Ovary (tissue), 3 donors: ENCODE measurements around the gene TXNDC15.
"Not testable (repeated sequence)": the region's sequence is repeated elsewhere in the genome, so short reads cannot be mapped to it uniquely, and the experiment has no call there.

Experiments
- CTCF ChIP-seq, 3 donors: fragments of 450-650 bp in 2 of 3; fragments of 200-600 bp in 1 of 3; IDR thresholded peaks; one replicate each; pipeline versions ENCODE4 v1.5.1 to v1.8.0; 2016 to 2022; ENCODE audit warnings: antibody characterized with exemption in 3 of 3, mild to moderate bottlenecking in 1 of 3
- EP300 ChIP-seq: sonication (generic); formaldehyde crosslinking; IDR thresholded peaks from one replicate; pipeline ENCODE4 v1.6.1; 2017; ENCODE audit warnings: antibody characterized with exemption
- POLR2A ChIP-seq: fragments of 450-650 bp; IDR thresholded peaks from one replicate; pipeline ENCODE4 v1.6.1; 2017; ENCODE audit warnings: antibody characterized with exemption, mild to moderate bottlenecking, moderate library complexity
- donor health status: DM: no; HTN: no; CAD: no.

- not testable (repeated sequence) for TF ChIP-seq CTCF (IDR thresholded peaks at IDR 0.05); POLR2A; EP300
These were observed 35.8 kb upstream of the TXNDC15 start for GRCh38 chr5:134838361-134838760.
